ENCODE data around the gene VAT1L. TPM values are rescaled to one million over a fixed set of nuclear protein-coding genes. Genes with fewer than 3 reads are reported as not detected.

Gene VAT1L
- total RNA-seq, 1 donor from 2014 or later, result 6.4 TPM

DNA sequence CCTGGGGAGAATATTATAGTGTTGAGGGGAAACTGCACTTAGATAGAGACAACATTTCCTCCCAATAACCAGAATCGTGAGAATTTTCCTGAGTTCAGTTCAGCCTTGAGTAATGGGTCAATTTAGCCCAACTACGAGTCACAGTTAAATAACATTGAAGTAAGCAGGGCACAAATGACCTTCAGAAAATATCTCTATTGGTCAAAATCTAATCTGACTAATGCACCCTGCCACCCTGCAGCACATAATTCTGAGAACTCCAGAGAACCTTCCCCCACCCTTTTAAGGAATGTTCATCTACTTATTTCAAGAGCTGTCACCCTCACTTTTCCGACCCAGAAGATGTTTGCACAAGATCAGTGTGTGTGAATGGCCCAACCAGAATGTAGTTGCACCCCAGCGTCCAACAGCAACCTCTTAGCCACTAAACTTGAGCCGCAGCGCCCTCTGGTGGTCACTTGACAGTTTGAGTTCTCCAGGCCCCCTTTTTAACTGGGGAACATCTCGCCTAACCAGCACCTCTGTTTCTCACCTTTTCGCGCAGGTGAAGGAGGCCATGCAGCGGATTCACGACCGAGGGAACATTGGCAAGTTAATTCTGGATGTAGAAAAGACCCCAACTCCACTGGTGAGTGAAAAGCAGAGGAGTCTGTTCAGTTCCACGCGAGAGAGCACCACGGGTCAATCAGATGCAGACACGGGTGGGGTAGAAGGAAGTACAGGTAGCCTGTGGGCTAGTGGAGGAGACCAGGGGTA lies 183.1 kb downstream of the VAT1L start:
- intact Hi-C loops (cut with DNase I), result loop anchor here (5.0 kb wide), 1 partner anchor 294 kb away; no protein-coding TSS in a partner anchor
- Histone ChIP-seq H3K27ac (no peak overlapping the region), H3K27me3 (no peaks in the 10 kb centered on the region), H3K4me1 (no peaks in the 10 kb centered on the region), H3K4me3 (no peak overlapping the region), H3K36me3 (no peaks in the 10 kb centered on the region), H3K9me3 (no peaks in the 10 kb centered on the region)
- no peak for DNase-seq (ENCODE audit: extremely low spot score in 2 of 2)
- TF ChIP-seq, protein P1, sequence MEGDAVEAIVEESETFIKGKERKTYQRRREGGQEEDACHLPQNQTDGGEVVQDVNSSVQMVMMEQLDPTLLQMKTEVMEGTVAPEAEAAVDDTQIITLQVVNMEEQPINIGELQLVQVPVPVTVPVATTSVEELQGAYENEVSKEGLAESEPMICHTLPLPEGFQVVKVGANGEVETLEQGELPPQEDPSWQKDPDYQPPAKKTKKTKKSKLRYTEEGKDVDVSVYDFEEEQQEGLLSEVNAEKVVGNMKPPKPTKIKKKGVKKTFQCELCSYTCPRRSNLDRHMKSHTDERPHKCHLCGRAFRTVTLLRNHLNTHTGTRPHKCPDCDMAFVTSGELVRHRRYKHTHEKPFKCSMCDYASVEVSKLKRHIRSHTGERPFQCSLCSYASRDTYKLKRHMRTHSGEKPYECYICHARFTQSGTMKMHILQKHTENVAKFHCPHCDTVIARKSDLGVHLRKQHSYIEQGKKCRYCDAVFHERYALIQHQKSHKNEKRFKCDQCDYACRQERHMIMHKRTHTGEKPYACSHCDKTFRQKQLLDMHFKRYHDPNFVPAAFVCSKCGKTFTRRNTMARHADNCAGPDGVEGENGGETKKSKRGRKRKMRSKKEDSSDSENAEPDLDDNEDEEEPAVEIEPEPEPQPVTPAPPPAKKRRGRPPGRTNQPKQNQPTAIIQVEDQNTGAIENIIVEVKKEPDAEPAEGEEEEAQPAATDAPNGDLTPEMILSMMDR (IDR thresholded peaks at IDR 0.05), result peak in 2 of 3 experiments; percentile 79 to 89
- TF ChIP-seq POLR2A (IDR thresholded peaks at IDR 0.05), result no peak

DNA sequence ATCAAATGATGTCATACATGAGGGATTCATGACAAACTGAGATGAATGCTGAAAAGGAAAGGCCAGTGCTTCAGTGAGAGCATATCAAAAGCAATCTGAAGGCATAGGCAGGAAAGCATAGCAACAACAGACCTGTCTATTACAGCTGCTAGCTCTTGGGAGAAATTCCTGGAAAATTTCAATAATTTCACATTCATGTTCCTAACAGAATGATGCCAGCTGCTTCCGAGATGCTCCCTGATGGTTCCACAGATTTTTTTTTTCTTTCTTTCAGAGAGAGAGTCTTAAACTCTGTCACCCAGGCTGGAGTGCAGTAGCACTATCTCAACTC lies 183.7 kb downstream of the VAT1L start:
- Histone ChIP-seq H3K36me3 (no peaks in the 10 kb centered on the region), H3K9me3 (no peaks in the 10 kb centered on the region), H3K4me1 (no peaks in the 10 kb centered on the region), H3K27ac (no peak overlapping the region), H3K27me3 (no peaks in the 10 kb centered on the region), H3K4me3 (no peak overlapping the region)
- intact Hi-C loops (cut with DNase I), result loop anchor here (5.0 kb wide), 1 partner anchor 295 kb away; no protein-coding TSS in a partner anchor
- DNase-seq (ENCODE audit: extremely low spot score in 2 of 2), result no peak
- TF ChIP-seq, protein P1 (IDR thresholded peaks at IDR 0.05), result no peak
- TF ChIP-seq POLR2AphosphoS5 (IDR thresholded peaks at IDR 0.05; ENCODE audit: insufficient read depth in 1 of 2, low read depth in 1 of 2), result no peak
- no peak for TF ChIP-seq POLR2A (IDR thresholded peaks at IDR 0.05)

DNA sequence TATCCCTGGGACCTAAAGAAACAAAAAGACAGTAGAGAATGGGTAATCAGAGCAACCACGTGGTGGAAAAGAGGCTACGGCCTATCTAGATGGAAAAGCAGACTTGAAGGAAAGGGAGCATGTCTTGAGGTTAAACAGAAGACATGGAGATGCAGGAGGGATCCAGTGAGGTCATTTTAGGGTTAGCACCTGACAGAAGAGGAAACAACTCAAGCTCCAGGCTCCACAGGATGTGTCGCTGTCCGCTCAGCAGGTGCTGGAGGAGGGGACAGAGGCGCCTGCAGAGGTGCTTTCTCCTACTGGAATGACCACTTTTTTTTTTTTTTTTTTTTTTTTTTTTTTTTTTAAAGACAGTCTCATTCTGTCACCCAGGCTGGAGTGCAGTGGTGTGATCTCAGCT lies 186.5 kb downstream of the VAT1L start:
- Histone ChIP-seq H3K27ac (no peak overlapping the region), H3K4me3 (no peak overlapping the region), H3K36me3 (no peaks in the 10 kb centered on the region), H3K4me1 (no peaks in the 10 kb centered on the region), H3K27me3 (no peaks in the 10 kb centered on the region), H3K9me3 (no peaks in the 10 kb centered on the region)
- DNase-seq (ENCODE audit: extremely low spot score in 2 of 2), result no peak
- no peak for TF ChIP-seq POLR2A (IDR thresholded peaks at IDR 0.05)
- TF ChIP-seq, protein P1 (IDR thresholded peaks at IDR 0.05), result no peak
- TF ChIP-seq POLR2AphosphoS5 (IDR thresholded peaks at IDR 0.05; ENCODE audit: insufficient read depth in 1 of 2, low read depth in 1 of 2), result no peak
- intact Hi-C loops (cut with DNase I), result loop anchor here (5.0 kb wide), 1 partner anchor 298 kb away; no protein-coding TSS in a partner anchor

DNA sequence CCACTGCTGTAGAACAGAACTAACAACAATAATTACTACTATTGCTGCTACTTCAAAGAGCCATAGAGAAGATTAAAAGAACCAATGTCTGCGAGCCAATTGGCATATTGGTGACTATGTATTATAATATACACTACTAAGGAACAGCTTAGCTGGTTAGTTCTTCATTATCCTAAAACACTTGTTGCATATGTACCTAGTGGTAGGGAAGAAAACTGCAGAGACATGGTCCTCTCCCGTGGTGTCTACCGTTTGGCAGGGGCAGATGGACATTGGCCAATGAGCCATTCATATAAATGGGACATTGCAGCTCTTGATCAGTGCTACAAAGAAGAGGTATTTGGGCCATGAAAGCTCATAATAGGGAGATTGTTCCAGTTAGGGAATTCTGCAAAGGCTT lies 187.6 kb downstream of the VAT1L start:
- TF ChIP-seq POLR2A (IDR thresholded peaks at IDR 0.05) (no peak), POLR2AphosphoS5 (IDR thresholded peaks at IDR 0.05; ENCODE audit: insufficient read depth in 1 of 2, low read depth in 1 of 2) (no peak)
- TF ChIP-seq, protein P1 (IDR thresholded peaks at IDR 0.05), result no peak
- H3K36me3 ChIP-seq, result no peaks in the 10 kb centered on the region
- no peaks in the 10 kb centered on the region for H3K9me3 ChIP-seq
- no peaks in the 10 kb centered on the region for H3K4me1 ChIP-seq
- DNase-seq (ENCODE audit: extremely low spot score in 2 of 2), result no peak
- intact Hi-C loops (cut with DNase I), result no loop called here
- no peak overlapping the region for H3K27ac ChIP-seq
- no peak overlapping the region for H3K4me3 ChIP-seq
- H3K27me3 ChIP-seq, result no peaks in the 10 kb centered on the region

DNA sequence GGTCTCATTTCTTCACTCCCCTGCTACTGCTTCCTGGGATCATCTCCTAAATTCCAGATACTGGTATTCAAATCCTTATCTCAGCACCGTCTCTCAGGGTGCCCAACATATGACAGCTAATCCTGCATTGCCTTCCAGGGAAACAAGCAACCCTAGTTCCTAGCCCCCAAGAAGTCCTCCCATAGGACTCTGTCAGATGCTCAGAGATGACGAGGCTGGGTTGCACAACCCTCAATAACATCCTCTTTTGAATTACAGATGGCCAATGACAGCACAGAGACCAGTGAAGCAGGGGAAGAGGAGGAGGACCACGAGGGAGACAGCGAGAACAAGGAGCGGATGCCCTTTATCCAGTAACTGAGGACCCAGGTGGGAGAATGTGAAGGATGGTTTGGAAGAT lies 189.0 kb downstream of the VAT1L start:
- H3K4me3 ChIP-seq, result no peak overlapping the region
- no peaks in the 10 kb centered on the region for H3K4me1 ChIP-seq
- no peaks in the 10 kb centered on the region for H3K27me3 ChIP-seq
- DNase-seq (ENCODE audit: extremely low spot score in 2 of 2), result no peak
- no peaks in the 10 kb centered on the region for H3K9me3 ChIP-seq
- intact Hi-C loops (cut with DNase I), result no loop called here
- H3K36me3 ChIP-seq, result no peaks in the 10 kb centered on the region
- H3K27ac ChIP-seq, result no peak overlapping the region
- TF ChIP-seq, protein P1 (IDR thresholded peaks at IDR 0.05), result no peak
- no peak for TF ChIP-seq POLR2A (IDR thresholded peaks at IDR 0.05)
- no peak for TF ChIP-seq POLR2AphosphoS5 (IDR thresholded peaks at IDR 0.05; ENCODE audit: insufficient read depth in 1 of 2, low read depth in 1 of 2)

Measured in vagina (tissue), 2 donors.